GM12874 (cell line): ENCODE data around the gene GAS1.

Experiments
- TF ChIP-seq, protein P1 (sequence below): IDR thresholded peaks from 2 replicates; pipeline ENCODE4 v1.5.1; 2011; ENCODE audit warnings: low read depth, mild to moderate bottlenecking, control low read depth, low read length, moderate library complexity; ENCODE audit not compliant: insufficient read depth

Gene GAS1

GRCh38 chr9:86902991-86903733 is 44.1 kb downstream of the GAS1 start:
- TF ChIP-seq, protein P1, sequence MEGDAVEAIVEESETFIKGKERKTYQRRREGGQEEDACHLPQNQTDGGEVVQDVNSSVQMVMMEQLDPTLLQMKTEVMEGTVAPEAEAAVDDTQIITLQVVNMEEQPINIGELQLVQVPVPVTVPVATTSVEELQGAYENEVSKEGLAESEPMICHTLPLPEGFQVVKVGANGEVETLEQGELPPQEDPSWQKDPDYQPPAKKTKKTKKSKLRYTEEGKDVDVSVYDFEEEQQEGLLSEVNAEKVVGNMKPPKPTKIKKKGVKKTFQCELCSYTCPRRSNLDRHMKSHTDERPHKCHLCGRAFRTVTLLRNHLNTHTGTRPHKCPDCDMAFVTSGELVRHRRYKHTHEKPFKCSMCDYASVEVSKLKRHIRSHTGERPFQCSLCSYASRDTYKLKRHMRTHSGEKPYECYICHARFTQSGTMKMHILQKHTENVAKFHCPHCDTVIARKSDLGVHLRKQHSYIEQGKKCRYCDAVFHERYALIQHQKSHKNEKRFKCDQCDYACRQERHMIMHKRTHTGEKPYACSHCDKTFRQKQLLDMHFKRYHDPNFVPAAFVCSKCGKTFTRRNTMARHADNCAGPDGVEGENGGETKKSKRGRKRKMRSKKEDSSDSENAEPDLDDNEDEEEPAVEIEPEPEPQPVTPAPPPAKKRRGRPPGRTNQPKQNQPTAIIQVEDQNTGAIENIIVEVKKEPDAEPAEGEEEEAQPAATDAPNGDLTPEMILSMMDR: no peak

DNA sequence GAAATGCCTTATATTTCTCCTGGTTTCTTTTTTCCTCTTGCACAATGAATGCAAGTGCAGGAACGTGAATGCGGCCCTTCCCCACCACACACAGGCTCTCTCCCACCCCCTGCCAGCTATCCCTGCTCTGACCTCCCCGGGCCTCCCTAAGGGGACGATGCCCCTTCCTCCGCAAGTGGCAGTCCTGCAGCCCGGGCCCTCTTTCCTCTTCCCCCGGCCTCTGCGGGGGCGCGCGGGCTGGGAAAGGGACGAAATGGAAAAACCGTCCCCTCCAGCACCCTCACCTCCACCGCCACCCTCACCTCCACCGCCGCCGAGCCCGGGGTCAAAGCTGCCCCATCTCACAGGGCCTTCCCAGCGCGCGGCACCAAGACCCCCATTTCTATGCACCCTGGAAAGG is 44.7 kb downstream of the GAS1 start:
- TF ChIP-seq, protein P1: no peak

DNA sequence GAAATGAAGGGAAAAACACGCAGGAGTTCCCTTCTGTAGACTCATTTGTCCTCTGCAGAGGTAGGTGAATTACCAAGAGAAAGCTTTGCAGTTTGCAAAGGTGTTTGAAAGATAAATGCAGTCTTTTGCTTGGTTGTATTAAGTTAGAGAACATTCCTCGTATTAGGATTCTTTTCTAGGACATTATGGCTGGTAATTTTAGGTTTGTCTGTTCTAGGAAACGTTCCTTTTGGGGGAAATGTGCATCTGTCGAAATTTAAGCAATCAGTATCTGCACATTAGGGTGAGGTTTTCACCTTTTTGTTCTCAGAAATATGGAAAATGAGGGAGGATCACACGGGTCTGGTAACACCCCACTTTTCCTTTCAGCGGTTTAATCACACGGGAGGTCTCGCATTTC is 45.1 kb downstream of the GAS1 start:
- TF ChIP-seq, protein P1: no peak

- TF ChIP-seq, protein P1: no peak
These were observed 45.8 kb downstream of the GAS1 start for GRCh38 chr9:86901511-86901910.
